Fibroblast of lung (primary cell): ENCODE data around the gene APRT.

Experiments
- CTCF ChIP-seq, 2 donors: IDR thresholded peaks in 1 of 2; conservative IDR thresholded peaks in 1 of 2; 1 replicate in 1 of 2; 2 replicates in 1 of 2; pipeline ENCODE4 v1.5.1; 2011 to 2012; ENCODE audit warnings: low read length in 2 of 2, control low read depth in 1 of 2, inconsistent platforms in 1 of 2, low read depth in 1 of 2, mild to moderate bottlenecking in 1 of 2
- EZH2 ChIP-seq: IDR thresholded peaks from 2 replicates; pipeline ENCODE4 v1.5.1; 2012; ENCODE audit warnings: low read length, control low read depth, mild to moderate bottlenecking; ENCODE audit errors: missing control alignments

GRCh38 chr16:88820385-88821025 is 8.8 kb upstream of the APRT start:
- TF ChIP-seq CTCF (conservative IDR thresholded peaks at IDR 0.05 in 1 of 2, IDR thresholded peaks at IDR 0.05 in 1 of 2; ENCODE audit: low read depth in 1 of 2, low read length in 2 of 2) (no peak), EZH2 (no peak)
